GM19372 (cell line): ENCODE data around the gene GCNT1.
"Not testable (repeated sequence)": the region's sequence is repeated elsewhere in the genome, so short reads cannot be mapped to it uniquely, and the experiment has no call there.

Experiments used
- ATAC-seq: cut with Tn5 transposase; IDR thresholded peaks from one replicate; pipeline ENCODE4 v1.9.1; 2021; ENCODE audit warnings: mild to moderate bottlenecking, low read depth, moderate library complexity; ENCODE audit not compliant: unreplicated experiment

GCNT1 gene

GRCh38 chr9:76479337-76479736, 20.4 kb downstream of the GCNT1 start:
- ATAC-seq: not testable (repeated sequence)

DNA sequence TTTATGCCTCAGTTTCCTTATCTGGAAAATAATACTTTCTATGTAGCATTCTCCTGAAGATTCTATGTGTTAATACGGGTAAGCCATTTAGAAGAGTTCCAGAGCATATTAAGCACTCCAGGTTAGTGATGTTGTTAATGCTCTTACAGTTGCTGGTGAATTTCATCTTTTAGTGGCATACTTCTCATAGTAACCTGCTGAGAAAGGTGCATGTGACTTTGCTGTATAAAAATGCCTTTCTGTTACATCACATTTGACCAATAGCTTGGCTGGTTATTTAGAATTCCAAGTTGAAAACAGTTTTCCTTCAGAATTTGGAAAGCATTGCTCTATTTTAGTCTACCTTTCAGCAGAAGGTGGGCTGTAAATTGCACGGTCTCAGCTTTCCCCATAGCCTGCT, 27.2 kb downstream of the GCNT1 start:
- ATAC-seq: no peak

- ATAC-seq: no peak
These were observed 31.4 kb downstream of the GCNT1 start for GRCh38 chr9:76490249-76490990.

- not testable (repeated sequence) for ATAC-seq
These were observed 32.1 kb downstream of the GCNT1 start for GRCh38 chr9:76491056-76491455.

- ATAC-seq: not testable (repeated sequence)
These were observed 34.5 kb downstream of the GCNT1 start for GRCh38 chr9:76493496-76493895.

GRCh38 chr9:76500061-76500460, 41.1 kb downstream of the GCNT1 start:
- no peak for ATAC-seq

DNA sequence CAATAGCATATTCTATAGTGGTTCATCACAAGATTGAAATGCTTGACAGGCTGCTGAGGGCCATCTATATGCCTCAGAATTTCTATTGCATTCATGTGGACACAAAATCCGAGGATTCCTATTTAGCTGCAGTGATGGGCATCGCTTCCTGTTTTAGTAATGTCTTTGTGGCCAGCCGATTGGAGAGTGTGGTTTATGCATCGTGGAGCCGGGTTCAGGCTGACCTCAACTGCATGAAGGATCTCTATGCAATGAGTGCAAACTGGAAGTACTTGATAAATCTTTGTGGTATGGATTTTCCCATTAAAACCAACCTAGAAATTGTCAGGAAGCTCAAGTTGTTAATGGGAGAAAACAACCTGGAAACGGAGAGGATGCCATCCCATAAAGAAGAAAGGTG, 43.8 kb downstream of the GCNT1 start:
- ATAC-seq: no peak

- ATAC-seq: no peak
These were observed 51.1 kb downstream of the GCNT1 start for GRCh38 chr9:76510041-76510440.

GRCh38 chr9:76510446-76510845, 51.5 kb downstream of the GCNT1 start:
- no peak for ATAC-seq

- ATAC-seq: no peak
These were observed 53.8 kb downstream of the GCNT1 start for GRCh38 chr9:76512826-76513225.

- no peak for ATAC-seq
These were observed 57.4 kb downstream of the GCNT1 start for GRCh38 chr9:76516350-76516749.

DNA sequence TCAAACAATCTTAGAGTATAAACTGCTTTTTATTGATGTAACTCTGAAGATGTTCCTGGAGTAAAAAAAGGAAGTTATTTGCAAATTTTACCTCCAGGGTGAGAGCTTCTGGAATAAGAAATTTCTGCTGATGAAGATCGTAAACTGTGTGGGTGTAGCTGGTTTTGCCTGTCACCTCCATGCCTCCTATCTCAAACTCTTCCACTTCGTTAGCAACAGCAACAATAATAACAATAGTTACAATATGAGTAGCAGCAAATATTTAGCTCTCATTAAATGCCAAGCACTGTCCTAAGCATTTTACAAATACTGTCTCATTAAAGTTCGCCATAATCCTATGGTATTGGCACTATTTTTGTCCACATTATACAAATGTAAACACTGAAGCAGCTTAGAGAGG, 57.9 kb downstream of the GCNT1 start:
- ATAC-seq: no peak

DNA sequence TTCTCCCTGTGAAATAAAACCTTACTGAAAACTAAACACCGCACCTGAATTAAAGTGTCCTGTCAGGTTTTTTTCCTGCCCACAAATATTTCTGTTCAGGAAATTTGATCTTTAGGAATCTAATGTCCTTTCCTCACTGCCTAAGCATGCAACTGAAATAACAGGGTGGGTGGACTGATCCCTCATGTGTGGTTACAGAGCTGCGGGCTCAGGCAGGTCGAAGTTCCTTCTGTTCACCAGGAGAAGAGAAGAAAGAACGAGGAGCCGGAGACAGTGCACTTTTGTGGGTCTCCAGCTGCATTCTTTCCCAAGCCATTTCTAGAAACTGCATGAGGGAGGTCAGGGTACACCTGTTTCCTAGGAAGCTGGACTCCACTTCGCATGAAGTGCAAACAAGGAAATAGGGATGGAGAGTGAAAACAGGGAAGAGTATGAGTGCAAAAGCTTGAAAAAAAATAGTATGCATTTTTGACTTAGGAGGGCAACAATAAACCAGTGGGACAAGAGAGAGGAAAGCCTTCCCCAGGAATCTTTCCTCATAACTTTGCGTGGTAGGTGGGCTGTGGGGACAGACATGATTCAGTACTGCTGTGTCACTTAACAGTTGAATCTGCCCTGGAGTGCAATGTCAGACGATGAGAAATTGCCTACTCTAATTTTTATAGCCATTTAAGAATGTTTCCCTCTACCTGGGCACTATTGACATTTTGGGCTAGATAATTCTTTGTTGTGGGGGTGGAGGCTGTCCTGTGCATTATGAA, 60.3 kb downstream of the GCNT1 start:
- ATAC-seq: no peak

- no peak for ATAC-seq
These were observed 62.3 kb downstream of the GCNT1 start for GRCh38 chr9:76521244-76521681.

DNA sequence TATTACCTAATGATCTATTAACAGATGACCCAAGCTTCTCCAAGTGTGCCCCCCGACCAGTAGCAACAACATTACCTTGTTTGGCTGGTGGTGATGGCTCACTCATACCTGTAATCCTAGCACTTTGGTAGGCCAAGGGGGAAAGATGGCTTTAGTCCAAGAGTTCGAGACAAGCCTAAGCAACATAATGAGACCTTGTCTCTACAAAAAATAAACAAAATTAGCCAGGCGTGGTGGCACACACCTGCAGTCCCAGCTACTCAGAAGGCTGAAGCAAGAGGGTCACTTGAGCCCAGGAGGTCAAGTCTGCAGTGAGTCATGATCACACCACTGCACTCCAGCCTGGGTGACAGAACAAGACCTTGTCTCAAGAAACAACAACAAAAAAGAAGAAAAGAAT, 62.9 kb downstream of the GCNT1 start:
- no peak for ATAC-seq

DNA sequence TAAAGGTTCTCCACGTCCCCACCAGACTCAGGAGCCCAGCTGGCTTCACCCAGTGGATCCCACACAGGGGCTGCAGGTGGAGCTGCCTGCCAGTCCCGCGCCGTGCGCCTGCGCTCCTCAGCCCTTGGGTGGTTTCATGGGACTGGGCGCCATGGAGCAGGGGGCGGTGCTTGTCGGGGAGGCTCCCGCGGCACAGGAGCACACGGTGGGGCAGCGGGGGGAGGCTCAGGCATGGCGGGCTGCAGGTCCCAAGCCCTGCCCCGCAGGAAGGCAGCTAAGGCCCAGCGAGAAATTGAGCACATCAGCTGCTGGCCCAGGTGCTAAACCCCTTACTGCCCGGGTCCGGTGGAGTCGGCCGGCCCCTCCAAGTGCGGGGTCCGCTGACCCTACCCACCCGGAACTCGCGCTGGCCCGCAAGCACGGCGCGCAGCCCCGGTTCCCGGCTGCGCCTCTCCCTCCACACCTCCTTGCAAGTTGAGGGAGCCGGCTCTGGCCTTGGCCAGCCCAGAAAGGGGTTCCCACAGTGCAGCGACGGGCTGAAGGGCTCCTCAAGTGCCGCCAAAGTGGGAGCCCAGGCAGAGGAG, 64.7 kb downstream of the GCNT1 start:
- not testable (repeated sequence) for ATAC-seq

DNA sequence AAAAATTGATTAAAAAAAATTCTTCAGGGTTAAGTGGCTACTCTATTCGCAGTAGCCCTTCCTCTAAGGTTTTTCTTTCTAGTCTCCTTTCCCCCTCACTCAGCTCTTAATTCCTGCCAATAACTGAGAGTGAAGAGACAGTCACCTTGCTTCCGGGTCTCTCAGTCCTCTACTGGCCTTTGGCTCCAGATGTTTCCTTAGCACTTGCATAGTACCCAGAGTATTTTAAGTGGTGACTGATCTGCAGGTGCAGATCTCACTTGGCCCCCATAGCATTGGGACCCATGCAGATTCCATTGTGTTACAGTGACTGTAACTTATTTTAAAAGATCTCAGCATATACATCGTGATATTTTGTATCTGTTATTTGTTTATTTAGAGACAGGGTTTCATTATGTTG, 66.2 kb downstream of the GCNT1 start:
- no peak for ATAC-seq

GRCh38 chr9:76526026-76526425, 67.0 kb downstream of the GCNT1 start:
- no peak for ATAC-seq

- ATAC-seq: no peak
These were observed 69.1 kb downstream of the GCNT1 start for GRCh38 chr9:76528056-76528455.

DNA sequence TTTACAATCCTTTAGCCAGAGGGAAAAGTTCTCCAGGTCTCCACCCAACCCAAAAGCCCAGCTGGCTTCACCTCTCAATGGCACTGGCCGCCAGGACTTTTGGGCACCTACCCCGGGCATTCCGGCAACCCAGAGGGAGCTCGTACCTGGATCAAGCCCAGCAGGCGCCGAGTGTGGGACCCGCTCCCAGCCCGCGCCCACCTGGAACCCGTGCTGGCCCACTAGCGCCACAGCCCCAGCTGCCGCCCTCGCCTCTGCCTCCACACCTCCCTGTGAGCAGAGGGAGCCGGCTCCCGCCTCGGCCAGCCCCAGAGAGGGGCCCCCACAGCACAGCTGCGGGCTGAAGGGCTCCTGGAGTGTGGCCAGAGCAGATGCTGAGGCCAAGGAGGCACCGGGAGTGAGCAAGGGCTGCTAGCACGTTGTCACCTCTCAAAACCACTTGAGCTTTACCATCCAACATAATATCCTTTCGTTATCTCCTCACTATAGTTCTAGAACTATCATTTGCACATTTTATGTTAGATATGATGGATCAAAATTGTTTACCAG, 69.7 kb downstream of the GCNT1 start:
- no peak for ATAC-seq

DNA sequence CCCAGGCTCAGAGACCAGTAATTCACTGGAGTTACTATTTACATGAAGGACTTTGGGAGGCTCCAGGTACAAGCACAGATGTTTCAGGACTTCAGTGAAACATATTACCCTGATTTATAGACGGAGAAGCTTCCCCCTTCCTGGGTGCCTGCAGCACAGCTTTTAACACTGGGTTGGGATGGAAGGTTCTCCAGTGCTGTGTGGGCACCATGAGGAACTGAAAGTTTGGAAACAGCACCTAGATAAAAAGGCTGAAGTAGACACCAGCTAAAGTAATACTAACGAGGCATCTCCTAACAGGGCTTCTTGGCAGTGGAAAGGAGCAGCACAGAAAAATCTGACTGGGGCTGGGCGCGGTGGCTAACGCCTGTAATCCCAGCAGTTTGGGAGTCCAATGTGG, 70.7 kb downstream of the GCNT1 start:
- no peak for ATAC-seq
